Measurements from ENCODE around the gene DPCD.
A peak's percentile ranks its signal among the peaks of the same experiment; 100 is the strongest.
"Not testable (repeated sequence)": the region's sequence is repeated elsewhere in the genome, so short reads cannot be mapped to it uniquely, and the experiment has no call there.

DPCD gene

GRCh38 chr10:101588879-101589278 is 758 bp downstream of the DPCD start:
- no peak for DNase-seq

GRCh38 chr10:101593331-101593730 is 5.2 kb downstream of the DPCD start:
- DNase-seq: not testable (repeated sequence)

GRCh38 chr10:101595591-101596433 is 7.7 kb downstream of the DPCD start:
- DNase-seq: no peak

GRCh38 chr10:101597091-101597900 is 9.2 kb downstream of the DPCD start:
- DNase-seq: no peak

GRCh38 chr10:101601541-101601940 is 13.4 kb downstream of the DPCD start:
- no peak for DNase-seq

GRCh38 chr10:101602761-101603398 is 14.8 kb downstream of the DPCD start:
- DNase-seq: peak; percentile 33 to 55

GRCh38 chr10:101607124-101607523 is 19.0 kb downstream of the DPCD start:
- DNase-seq: no peak

GRCh38 chr10:101609481-101609880 is 21.4 kb downstream of the DPCD start:
- no peak for DNase-seq

- DNase-seq: no peak
Measured at GRCh38 chr10:101611096-101611905, 23.2 kb downstream of the DPCD start.

GRCh38 chr10:101612086-101612485 is 24.0 kb downstream of the DPCD start:
- DNase-seq: no peak

- DNase-seq: no peak
Measured at GRCh38 chr10:101612872-101613271, 24.8 kb downstream of the DPCD start.

GRCh38 chr10:101613646-101614045 is 25.5 kb downstream of the DPCD start:
- DNase-seq: no peak

GRCh38 chr10:101614663-101615524 is 26.8 kb downstream of the DPCD start:
- DNase-seq: no peak

GRCh38 chr10:101615525-101616116 is 27.5 kb downstream of the DPCD start:
- no peak for DNase-seq

GRCh38 chr10:101616415-101617101 is 28.4 kb downstream of the DPCD start:
- no peak for DNase-seq

- no peak for DNase-seq
Measured at GRCh38 chr10:101617102-101617823, 29.1 kb downstream of the DPCD start.

- DNase-seq: no peak
Measured at GRCh38 chr10:101617824-101618568, 29.9 kb downstream of the DPCD start.

- DNase-seq: no peak
Measured at GRCh38 chr10:101618871-101619270, 30.8 kb downstream of the DPCD start.

- DNase-seq: no peak
Measured at GRCh38 chr10:101619983-101620382, 31.9 kb downstream of the DPCD start.

All from NCI-H1930 (cell line).